Measurements from ENCODE around the gene PGAP2.

Gene PGAP2

DNA sequence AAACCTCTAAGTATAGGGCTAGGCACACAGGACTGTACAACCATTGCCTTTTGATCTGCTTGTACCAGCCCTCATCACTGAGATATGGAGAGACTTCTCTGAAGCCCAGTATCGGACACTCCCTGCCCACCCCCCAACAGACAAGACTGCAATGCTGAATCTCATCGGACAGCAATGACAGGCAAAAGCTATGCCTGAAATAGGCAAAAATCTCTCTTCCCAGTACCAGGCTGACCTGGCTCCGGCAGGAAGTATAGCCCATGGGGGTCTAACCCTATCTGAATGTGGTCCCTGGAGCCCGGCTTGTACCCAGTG, 25.9 kb downstream of the PGAP2 start:
- no peak for DNase-seq

DNA sequence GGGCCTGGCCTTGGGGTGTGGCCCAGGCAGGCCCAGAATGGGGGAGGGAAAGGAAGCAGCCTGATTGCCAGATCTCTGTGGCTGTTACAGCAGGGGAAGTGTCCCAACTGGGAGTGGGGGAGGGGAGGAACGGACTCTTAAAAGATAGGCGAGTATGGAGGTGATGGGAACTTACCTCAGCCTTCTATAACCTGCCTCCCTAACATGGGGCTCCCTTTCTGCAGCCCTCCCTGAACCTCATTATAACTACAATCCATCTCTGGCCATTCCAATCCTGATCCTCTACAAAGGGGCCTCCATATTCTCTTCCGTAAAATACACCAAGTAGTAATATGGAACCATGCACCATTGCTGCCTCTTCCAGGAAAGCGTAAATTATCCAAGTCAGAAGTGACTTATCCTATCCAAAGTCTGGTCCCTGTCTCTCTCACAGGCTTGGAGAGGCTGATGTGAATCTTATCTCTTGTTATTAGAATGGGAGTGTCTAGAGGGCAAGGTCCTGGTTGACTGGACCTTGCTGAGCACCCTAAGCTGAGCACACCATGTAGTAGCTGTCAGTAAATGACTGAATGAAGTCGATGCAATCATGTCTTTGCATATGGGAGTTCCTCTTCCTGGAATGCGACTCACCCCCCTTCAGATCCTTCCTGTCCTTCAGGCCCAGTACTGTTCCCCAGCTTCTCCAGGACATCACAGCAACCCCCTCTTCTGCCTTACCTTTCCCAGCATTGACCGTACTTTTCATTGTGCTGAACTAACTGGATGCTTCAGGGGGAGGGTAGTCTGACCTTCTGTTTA, 26.5 kb downstream of the PGAP2 start:
- DNase-seq: no peak

DNA sequence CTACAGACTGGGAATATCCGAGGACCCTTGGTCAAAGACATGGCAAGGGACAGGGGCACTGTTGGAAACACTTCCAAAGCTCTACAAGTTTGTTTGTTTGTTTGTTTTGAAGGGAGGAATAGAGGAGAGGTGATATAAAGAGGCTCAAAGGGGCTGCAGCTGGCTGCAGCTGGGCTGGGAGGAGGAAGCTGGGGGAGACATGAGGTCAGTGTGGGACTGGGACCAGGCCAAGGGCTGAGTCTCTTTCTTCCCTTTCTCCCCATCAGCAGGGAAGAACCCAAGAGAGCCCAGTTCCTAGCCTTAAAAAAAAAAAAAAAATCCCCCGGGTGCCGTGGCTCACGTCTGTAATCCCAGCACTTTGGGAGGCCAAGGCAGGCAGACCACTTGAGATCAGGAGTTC, 27.4 kb downstream of the PGAP2 start:
- no peak for DNase-seq

GRCh38 chr11:3836903-3837302, 28.5 kb downstream of the PGAP2 start:
- DNase-seq: no peak

- DNase-seq: no peak
Measured at GRCh38 chr11:3837793-3838192, 29.4 kb downstream of the PGAP2 start.

DNA sequence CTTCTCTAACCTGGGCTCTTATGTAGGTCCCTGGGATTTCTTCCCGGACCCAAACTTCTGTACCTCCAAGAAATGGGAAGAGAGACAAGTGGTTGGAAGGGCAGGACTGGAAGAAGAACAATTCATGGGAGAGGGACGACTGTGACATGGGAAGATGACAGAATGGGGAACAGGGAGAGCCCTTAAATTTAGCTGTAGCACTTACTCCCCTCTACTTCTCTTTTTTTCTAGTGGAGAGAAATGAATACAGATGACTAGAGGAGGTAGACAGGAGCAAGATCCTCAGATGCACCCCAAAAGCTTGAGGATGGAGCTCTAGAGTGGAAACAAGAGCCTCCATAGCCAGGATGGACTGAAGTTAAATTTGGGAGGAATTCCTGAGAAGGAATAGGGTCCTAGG, 30.1 kb downstream of the PGAP2 start:
- DNase-seq: no peak

- no peak for DNase-seq
Measured at GRCh38 chr11:3840004-3840869, 31.9 kb downstream of the PGAP2 start.

GRCh38 chr11:3840870-3841425, 32.6 kb downstream of the PGAP2 start, which contains the start of gene RHOG:
Gene RHOG, minus strand, starts transcription at chr11:3840959. Its CDS starts 12,821 bp downstream, at chr11:3828138.
- DNase-seq: no peak

DNA sequence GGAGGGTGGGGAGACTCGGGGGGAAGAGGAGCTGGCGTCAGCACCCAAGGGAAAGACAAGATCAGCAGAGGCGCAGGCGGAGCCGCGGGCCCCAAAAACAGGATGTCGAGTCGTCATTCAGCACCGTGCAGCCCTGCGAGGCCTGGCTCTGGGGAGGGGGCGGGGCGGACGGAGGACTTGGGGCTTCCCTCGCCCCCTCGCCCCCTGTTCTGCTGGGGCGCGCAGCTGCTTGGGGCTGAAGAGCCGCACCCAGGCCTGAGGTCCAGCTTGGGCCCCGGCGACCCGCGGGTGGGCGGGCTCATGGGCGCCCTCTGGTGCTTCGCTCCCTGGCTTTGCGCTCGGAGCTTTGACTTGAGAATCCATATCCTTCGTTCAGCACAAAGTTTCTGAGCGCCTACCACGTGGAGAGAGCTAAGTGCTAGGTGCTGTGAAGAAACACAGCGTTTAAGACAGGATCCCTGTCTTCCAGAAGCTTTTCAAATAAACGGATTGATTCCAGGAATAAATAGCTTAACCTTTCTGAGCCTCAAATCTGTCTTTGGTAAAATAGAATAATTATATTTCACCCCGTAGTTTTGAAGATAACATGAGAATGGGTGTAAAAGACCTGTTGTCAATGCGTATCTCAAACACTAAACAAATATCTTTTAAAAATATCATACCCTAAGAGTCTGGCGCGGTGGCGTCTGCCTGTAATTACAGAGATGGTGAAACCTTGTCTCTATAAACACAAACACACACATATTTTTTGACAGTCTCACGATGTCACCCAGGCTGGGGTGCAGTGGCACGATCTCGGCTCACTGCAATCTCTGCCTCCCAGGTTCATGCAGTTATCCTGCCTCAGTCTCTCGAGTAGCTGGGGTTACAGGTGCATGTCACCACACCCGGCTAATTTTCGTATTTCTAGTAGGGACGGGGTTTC, 33.3 kb downstream of the PGAP2 start:
- DNase-seq: no peak

DNA sequence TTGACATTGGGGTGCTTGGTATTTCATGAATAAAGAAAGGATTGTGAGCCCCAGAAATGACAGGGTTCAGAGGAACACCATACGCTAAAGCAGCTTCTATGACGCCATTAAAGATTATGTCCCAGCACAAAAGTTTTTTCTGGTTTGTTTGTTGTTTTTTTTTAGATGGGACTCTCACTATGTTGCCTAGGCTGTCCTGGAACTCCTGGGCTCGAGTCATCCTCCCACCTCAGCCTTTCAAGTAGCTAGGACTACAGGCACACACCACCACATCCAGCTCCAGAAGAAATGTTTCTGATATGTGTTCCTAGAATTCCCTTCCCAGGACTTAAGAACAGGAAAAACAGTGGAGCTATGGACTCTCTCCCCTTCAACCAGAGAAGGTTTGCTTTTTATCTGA, 35.0 kb downstream of the PGAP2 start:
- no peak for DNase-seq

- DNase-seq: no peak
Measured at GRCh38 chr11:3845246-3845645, 36.9 kb downstream of the PGAP2 start.

DNA sequence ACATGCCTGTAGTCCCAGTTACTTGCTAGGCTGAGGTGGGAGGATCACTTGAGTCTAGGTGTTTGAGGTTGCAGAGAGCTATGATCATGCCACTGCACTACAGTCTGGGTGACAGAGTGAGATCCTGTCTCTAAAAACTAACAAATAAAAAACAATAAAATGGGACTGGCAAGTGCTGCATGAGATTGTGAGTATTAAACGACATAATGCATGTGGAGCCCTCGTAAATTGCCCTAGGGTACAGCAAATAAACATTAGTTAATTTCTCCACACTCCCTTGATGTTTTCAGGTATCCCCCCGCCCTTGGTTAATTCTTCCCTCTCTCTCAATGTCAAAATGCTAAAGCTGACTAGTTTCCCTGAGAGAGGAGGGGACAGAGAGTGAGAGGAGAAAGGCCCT, 37.3 kb downstream of the PGAP2 start:
- no peak for DNase-seq

DNA sequence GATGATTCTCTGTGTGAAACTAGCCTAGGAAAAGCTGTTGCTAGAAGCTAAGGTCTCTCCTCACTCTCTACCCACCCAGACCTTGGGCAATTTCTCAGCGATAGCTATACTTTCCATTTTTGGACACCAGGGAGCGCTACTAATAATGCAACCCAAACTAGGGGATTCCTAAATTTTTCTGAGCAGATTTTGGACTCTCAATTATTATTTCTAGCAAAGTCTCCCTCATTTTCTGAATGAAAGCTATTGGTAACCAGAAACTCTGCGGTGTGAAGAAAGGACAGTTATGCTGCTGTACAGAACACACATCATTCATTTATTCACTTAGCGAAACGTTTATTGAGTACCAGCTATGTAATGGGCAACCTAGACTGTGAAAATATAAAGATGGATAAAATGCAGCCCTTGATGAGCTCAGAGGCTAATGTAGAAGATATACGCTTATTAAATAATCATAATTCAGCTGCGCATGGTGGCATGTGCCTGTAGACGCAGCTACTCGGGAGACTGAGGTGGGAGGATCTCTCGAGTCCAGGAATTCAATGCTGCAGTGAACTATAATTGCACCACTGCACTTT, 41.0 kb downstream of the PGAP2 start:
- DNase-seq: no peak

DNA sequence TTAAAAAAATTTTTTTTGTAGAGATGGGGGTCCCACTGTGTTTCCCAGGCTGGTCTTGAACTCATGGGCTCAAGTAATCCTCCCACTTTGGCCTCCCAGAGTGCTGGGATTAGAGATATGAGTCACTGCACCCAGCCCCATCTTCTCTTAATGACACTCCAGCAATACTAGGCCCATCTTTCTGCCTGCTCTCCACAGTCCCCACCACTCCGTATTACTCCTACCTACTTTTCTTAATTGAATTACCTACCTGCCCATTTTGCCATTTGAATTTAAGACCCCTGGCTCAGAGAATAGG, 45.1 kb downstream of the PGAP2 start:
- DNase-seq: no peak

DNA sequence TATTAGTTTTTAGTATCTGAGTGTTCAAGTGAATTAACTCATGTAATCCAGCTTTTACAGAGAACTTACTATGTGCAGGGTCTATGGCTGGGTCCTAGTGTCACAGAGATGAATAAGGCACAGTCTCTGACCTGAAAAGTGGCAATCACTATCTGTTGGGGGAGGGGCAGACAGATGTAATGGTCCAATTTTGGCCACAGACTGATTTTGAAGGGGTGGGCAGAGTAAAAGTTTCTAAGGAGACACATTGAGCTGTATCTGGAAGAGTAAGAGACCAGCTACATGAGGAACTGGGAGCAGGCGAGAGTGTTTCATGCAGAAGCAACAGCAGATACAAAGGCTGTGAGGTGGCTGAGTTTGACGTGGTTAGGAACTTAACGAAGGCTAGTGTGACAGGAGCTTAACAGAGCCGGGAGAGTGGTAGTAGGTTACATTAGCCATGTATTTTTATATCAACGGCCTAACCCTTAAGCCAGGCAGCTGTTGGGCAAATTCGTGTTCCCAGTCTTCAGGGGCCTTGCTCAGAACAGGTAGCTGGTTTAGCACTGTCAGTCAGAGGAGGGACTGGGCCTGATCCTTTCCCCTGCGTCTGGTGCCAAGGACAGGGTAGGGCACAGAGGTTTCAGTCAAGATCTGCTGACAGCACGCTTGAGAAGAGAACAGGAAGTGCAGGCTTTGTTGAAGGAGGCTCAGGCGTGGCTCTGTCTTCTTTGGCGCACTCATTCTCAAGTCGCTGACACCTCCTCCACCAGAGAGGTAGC, 45.7 kb downstream of the PGAP2 start:
- no peak for DNase-seq

DNA sequence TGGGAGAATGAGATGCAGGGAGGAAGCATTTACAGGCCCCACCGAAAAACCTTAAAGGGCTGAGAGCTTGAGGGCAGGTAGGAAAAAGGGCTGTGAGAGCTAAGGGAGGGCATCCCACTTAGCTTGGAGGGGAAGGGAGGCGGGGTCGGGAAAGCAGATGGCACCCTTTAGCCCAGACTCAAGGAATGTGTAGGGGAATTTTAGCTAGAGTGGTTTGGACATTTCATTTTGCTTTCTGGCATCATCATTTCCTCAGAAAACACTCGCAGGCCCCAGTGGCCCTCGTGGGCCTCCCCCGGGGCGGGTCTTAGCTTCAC, 46.3 kb downstream of the PGAP2 start:
- DNase-seq: no peak

GRCh38 chr11:3854977-3855807, 46.8 kb downstream of the PGAP2 start, which contains the start of gene STIM1:
Gene STIM1, plus strand, starts transcription at chr11:3855664. Its CDS starts 607 bp downstream, at chr11:3856271.
- peak; percentile 65 for DNase-seq

DNA sequence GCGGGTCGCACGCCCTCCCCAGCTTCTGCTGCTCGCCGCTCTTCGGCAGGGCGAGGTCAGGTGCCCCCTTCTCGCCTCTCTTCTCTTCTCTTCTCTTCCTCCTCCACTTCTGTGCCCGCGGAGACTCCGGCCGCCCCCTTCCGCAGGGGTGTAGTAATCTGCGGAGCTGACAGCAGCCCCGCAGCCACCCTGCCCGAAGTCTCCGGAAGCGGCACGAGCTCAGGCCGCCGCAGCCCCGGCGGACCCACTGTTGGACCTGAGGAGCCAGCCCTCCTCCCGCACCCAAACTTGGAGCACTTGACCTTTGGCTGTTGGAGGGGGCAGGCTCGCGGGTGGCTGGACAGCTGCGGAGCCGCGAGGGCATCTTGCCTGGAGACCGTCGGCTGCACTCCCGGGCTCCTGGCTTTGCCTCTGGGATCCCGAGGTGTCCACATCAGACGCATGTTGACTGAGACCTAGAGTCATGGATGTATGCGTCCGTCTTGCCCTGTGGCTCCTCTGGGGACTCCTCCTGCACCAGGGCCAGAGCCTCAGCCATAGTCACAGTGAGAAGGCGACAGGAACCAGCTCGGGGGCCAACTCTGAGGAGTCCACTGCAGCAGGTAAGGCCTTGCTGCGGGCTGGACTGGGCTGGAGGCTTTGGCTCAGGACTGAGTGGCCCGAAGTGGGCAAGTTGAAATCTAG, 47.6 kb downstream of the PGAP2 start:
- no peak for DNase-seq

DNA sequence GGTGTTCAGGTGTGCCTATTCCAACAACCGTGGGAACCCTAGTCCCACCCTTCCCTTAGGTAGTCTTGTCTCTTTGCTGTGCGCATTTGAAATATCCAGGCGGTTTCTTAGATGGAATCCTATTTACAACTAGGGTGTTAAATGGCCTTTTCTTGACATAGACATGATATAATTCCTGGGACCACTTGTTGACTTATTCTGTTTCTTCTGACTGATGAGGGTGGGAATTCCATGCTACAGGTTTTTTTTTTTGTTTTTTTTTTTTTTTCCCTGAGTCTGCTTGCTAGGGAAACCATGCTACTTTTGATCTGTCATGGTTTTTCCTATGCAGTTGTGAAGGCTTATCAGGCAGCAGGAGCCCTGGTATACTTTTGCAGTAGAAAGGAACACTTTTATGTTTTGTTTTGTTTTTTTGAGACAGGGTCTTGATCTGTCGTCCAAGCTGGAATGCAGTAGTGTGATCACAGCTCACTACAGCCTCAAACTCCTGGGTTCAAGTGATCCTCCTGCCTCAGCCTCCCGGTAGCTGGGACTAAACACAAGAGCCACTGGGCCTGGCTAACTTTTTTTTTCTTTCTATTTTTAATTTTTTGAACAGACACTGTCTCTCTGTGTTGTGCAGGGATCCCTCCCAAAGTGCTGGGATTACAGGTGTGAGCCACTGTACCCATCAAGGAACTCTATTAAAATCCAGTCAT, 48.6 kb downstream of the PGAP2 start:
- DNase-seq: no peak

GRCh38 chr11:3857628-3858027, 49.3 kb downstream of the PGAP2 start:
- DNase-seq: no peak

Measured in DMS 273 treated with DMSO at 0.1 percent for 48 hours (cell line).